ENCODE results near the gene GRB7.

- no peak for TF ChIP-seq CTCF (IDR thresholded peaks at IDR 0.05)
- TF ChIP-seq RFX5 (IDR thresholded peaks at IDR 0.05): no peak
- no peak for TF ChIP-seq BCL3 (IDR thresholded peaks at IDR 0.05)
- no peak for TF ChIP-seq NFE2L2 (conservative IDR thresholded peaks at IDR 0.05; ENCODE audit: low read length)
- TF ChIP-seq RAD21 (conservative IDR thresholded peaks at IDR 0.05 in 1 of 2, IDR thresholded peaks at IDR 0.05 in 1 of 2): no peak
- TF ChIP-seq POLR2A (IDR thresholded peaks at IDR 0.05; ENCODE audit: low read length): no peak
- no peak for TF ChIP-seq EHF (CRISPR knock-in tag; IDR thresholded peaks at IDR 0.05)
- no peak for TF ChIP-seq FOSB (CRISPR knock-in tag; IDR thresholded peaks at IDR 0.05)
- no peak for TF ChIP-seq USF2 (IDR thresholded peaks at IDR 0.05)
- TF ChIP-seq CEBPB (IDR thresholded peaks at IDR 0.05): no peak
Observed at GRCh38 chr17:39711851-39712250, 25.9 kb upstream of the GRB7 start.

All from A549 (cell line).